Choroid plexus epithelial cell (primary cell): ENCODE data around the gene TMPRSS2.
"Not testable (repeated sequence)": the region's sequence is repeated elsewhere in the genome, so short reads cannot be mapped to it uniquely, and the experiment has no call there.

Experiments
- DNase-seq: peaks from one replicate; pipeline ENCODE4 v3.0.0-alpha.2; 2010; ENCODE audit warnings: low read depth
- H3K4me3 ChIP-seq: 2 replicates; pipeline ENCODE4 v1.5.1; 2011; ENCODE audit warnings: low read depth, mild to moderate bottlenecking, control low read depth, low read length, moderate library complexity
- CTCF ChIP-seq: conservative IDR thresholded peaks from 2 replicates; pipeline ENCODE4 v1.5.1; 2011; ENCODE audit warnings: low read depth, mild to moderate bottlenecking, control low read depth, inconsistent platforms, low read length, moderate library complexity

Gene TMPRSS2

DNA sequence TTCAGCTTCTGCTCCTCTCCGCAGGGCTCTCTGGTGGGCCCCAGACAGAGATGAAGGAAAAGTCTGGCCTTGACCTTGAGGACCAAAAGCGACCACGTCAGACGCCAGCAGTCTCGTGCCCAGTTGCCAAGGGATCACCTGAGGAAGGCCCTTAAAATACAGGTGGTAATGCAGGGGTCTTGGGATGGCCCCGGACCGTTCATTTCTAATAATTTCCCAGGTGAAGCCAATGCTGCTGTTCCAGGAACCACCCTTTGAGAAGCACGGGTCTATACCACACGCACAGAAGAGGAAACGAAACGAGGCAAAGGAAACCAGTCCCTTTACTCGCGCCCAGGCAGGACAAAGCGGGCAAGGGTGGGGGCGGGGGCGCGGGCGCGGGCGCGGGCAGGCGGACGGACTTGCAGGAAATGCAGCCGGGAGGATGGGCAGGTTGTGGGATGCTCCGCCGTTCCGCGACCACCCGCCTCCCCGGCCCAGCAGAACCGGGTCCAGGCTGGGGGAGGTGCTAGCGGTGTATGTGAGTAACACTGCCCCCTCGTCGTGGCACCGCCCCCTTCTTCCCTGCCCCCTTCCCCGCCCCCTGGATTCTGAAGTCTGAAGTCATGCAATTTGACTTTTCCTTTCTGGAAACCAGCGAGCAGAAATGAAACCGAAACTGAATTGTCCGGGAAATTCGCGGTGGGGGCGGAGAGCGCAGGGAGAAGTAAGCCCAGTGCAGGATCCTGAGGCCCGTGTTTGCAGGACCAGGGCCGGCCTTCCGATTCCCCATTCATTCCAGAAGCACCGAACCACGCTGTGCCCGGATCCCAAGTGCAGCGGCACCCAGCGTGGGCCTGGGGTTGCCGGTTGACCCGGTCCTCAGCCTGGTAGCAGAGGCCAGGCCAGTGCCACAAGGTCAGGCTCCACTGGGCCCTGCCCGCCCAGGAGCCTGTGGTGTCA is 87.8 kb downstream of the TMPRSS2 start:
- TF ChIP-seq CTCF = no peak
- H3K4me3 ChIP-seq = peak overlapping the region; percentile 66
- peak; percentile 86 for DNase-seq

DNA sequence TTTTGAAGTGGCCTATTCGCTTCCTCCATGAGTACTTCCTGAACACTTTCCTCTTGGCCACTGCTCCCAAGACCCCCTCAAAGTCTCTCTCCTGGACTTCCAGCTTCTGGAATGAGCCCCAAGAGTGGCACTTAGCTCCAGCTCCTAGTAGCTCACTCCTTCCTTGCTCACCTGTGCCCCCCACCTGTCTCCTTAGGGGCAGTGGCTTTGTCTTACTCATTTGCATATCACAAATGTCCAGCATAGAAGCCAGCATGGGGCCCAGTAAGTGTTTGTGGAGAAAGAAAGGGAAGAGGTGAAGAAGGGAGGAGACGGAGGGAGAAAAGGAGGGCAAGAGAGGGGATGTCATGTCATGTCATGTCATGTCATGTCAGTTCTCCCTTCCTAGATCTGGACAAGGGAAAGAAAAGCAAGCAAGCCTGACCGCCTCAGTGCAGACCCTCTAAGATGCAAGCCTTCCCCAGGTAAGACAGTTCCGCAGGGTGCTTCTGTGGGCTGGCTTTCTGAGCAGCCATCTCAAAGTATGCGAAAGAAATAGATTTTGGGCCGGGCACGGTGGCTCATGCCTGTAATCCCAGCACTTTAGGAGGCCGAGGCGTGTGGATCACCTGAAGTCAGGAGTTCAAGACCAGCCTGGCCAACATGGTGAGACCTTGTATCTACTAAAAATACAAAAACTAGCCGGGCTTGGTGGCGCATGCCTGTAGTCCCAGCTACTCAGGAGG is 88.8 kb downstream of the TMPRSS2 start:
- no peak for TF ChIP-seq CTCF
- no peak overlapping the region for H3K4me3 ChIP-seq

DNA sequence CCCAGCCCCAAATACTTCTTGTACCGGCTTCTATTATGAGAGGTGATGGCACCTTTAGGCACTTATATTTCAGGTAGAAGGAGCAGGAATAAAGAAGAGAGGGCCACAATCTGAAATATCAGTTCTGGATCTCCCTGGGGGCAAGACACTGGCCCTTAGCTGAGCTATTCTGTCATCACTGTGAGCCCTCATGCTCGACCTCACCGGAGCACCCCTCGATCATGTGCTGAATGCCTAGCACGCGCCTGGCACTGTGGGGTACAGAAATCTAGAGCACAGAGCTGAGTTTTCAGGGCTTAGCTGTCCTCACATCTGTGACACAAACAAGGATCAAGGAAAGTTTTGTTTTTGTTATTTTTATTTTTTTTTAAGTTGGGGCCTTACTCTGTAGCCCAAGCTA is 89.6 kb downstream of the TMPRSS2 start:
- no peak overlapping the region for H3K4me3 ChIP-seq
- TF ChIP-seq CTCF = no peak
- DNase-seq = no peak

More for the DNA sequence above, 88.8 kb downstream of the TMPRSS2 start:
- no peak for DNase-seq

- not testable (repeated sequence) for DNase-seq, H3K4me3 ChIP-seq
These were observed 90.5 kb downstream of the TMPRSS2 start for GRCh38 chr21:41417505-41417904.
